Endothelial cell of umbilical vein (primary cell): Measurements from ENCODE around the gene SIGLEC15.
"Not testable (repeated sequence)": the region's sequence is repeated elsewhere in the genome, so short reads cannot be mapped to it uniquely, and the experiment has no call there.

ENCODE experiments used
- CTCF ChIP-seq, 2 donors: IDR thresholded peaks; 1 replicate in 1 of 2; 2 replicates in 1 of 2; pipeline ENCODE4 v1.5.1; 2011; ENCODE audit warnings: low read length in 2 of 2, mild to moderate bottlenecking in 2 of 2, moderate library complexity in 2 of 2, control low read depth in 1 of 2, inconsistent platforms in 1 of 2, low read depth in 1 of 2; ENCODE audit not compliant: insufficient read depth in 1 of 2; ENCODE audit errors: extremely low read depth in 1 of 2
- EZH2 ChIP-seq: IDR thresholded peaks from 2 replicates; pipeline ENCODE4 v1.6.1; 2012; ENCODE audit warnings: borderline replicate concordance, low read depth, mild to moderate bottlenecking, moderate library complexity, low read length, inconsistent platforms; ENCODE audit not compliant: severe bottlenecking
- FOS ChIP-seq: IDR thresholded peaks from 2 replicates; pipeline ENCODE4 v1.6.1; 2011; ENCODE audit warnings: mild to moderate bottlenecking, low read length, moderate library complexity, borderline replicate concordance; ENCODE audit not compliant: insufficient read depth
- GATA2 ChIP-seq: IDR thresholded peaks from 2 replicates; pipeline ENCODE4 v1.7.0; 2011; ENCODE audit warnings: low read depth, mild to moderate bottlenecking, moderate library complexity, mixed read lengths, low read length; ENCODE audit not compliant: insufficient read length, insufficient read depth
- JUN ChIP-seq: IDR thresholded peaks from 2 replicates; pipeline ENCODE4 v1.6.1; 2011; ENCODE audit warnings: borderline replicate concordance, low read depth; ENCODE audit not compliant: insufficient read length, insufficient read depth
- MAX ChIP-seq: IDR thresholded peaks from 2 replicates; pipeline ENCODE4 v1.6.1; 2011; ENCODE audit not compliant: insufficient read depth, insufficient read length
- MYC ChIP-seq: IDR thresholded peaks from one replicate; pipeline ENCODE4 v1.6.1; 2011; ENCODE audit warnings: mild to moderate bottlenecking, low read depth, low read length
- POLR2A ChIP-seq: IDR thresholded peaks from 2 replicates; pipeline ENCODE4 v1.6.1; 2012; ENCODE audit warnings: low read depth, mild to moderate bottlenecking, control low read depth, low read length
- POLR2AphosphoS5 ChIP-seq: IDR thresholded peaks from 2 replicates; pipeline ENCODE4 v1.6.1; 2012; ENCODE audit warnings: low read depth, mild to moderate bottlenecking, control low read depth, low read length, moderate library complexity; ENCODE audit not compliant: insufficient read depth

DNA sequence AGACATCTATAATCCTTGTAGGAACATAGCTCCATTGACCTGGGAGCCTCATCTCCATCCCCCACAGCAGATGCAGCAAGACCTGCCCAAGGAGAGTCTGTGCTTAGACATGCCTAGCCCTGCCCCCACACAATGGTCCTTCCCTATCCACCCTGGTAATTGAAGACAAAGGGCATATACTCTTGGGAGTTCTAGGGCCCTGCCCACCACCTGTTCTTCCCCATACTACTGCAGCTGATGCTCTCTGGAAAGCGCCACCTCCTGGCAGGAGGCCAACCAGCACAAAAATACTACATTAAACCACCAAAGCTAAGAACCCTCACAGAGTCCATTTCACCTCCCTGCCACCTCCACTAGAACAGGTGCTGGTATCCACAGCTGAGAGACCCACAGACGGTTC lies 18.3 kb upstream of the SIGLEC15 start:
- TF ChIP-seq EZH2; CTCF (IDR thresholded peaks at IDR 0.05; ENCODE audit: extremely low read depth in 1 of 2, insufficient read depth in 1 of 2, low read depth in 1 of 2, low read length in 2 of 2); POLR2A; FOS; POLR2AphosphoS5; JUN; MYC; GATA2; MAX: not testable (repeated sequence)
